K562 (cell line): ENCODE results near the gene ZFPM1. TPM values are rescaled to one million over a fixed set of nuclear protein-coding genes. Genes with fewer than 3 reads are reported as not detected.
A peak's percentile ranks its signal among the peaks of the same experiment; 100 is the strongest.

Source experiments
- BACH1 ChIP-seq: fragments of 200-800 bp; sonication (Bioruptor generic); IDR thresholded peaks from 2 replicates; pipeline ENCODE4 v1.6.1; 2016; ENCODE audit warnings: missing genetic modification characterization, missing compliant biosample characterization
- BCOR ChIP-seq: fragments of 450-650 bp; IDR thresholded peaks from 2 replicates; pipeline ENCODE4 v1.6.1; 2016
- BRD4 ChIP-seq: fragments of 200-600 bp; sonication (generic); IDR thresholded peaks from 2 replicates; pipeline ENCODE4 v1.6.1; 2017; ENCODE audit warnings: inconsistent platforms
- CEBPG ChIP-seq, 3 experiments: fragments of 200-800 bp in 1 of 3; sonication (Bioruptor generic) in 1 of 3; sonication (generic) in 1 of 3; formaldehyde crosslinking in 1 of 3; IDR thresholded peaks in 2 of 3; conservative IDR thresholded peaks in 1 of 3; 2 replicates each; pipeline versions ENCODE4 v1.6.1 to v1.8.0; 2016 to 2022; ENCODE audit warnings: missing compliant biosample characterization in 2 of 3, missing genetic modification characterization in 2 of 3, mild to moderate bottlenecking in 1 of 3, missing genetic modification reagents in 1 of 3
- CHD4 ChIP-seq: fragments of 200-600 bp; sonication (generic); IDR thresholded peaks from 3 replicates; pipeline ENCODE4 v1.6.1; 2012; ENCODE audit warnings: low read depth, mild to moderate bottlenecking, mixed read lengths, low read length, inconsistent platforms; ENCODE audit not compliant: insufficient read depth, insufficient replicate concordance, poor library complexity, severe bottlenecking
- FOXP1 ChIP-seq: sonication (generic); formaldehyde crosslinking; IDR thresholded peaks from 2 replicates; pipeline ENCODE4 v1.8.0; 2022; ENCODE audit warnings: mild to moderate bottlenecking, missing genetic modification reagents
- FOXP4 ChIP-seq: sonication (generic); formaldehyde crosslinking; IDR thresholded peaks from 2 replicates; pipeline ENCODE4 v1.8.0; 2022; ENCODE audit warnings: mild to moderate bottlenecking, missing genetic modification reagents, borderline replicate concordance
- GATAD2A ChIP-seq: fragments of 450-650 bp; IDR thresholded peaks from 2 replicates; pipeline ENCODE4 v1.6.1; 2017
- GMEB1 ChIP-seq: fragments of 250-450 bp; sonication (Bioruptor Pico); IDR thresholded peaks from 2 replicates; pipeline ENCODE4 v1.4.0; 2020; ENCODE audit warnings: mild to moderate bottlenecking
- HBP1 ChIP-seq: fragments of 450-650 bp; formaldehyde crosslinking; IDR thresholded peaks from 2 replicates; pipeline ENCODE4 v1.4.0; 2022; ENCODE audit warnings: missing genetic modification characterization
- KDM5B ChIP-seq: fragments of 200-600 bp; sonication (generic); IDR thresholded peaks from 2 replicates; pipeline ENCODE4 v1.6.1; 2012; ENCODE audit warnings: low read depth, mild to moderate bottlenecking, moderate library complexity, low read length, control low read depth, inconsistent platforms; ENCODE audit not compliant: insufficient replicate concordance
- PHF21A ChIP-seq: fragments of 450-650 bp; IDR thresholded peaks from 2 replicates; pipeline ENCODE4 v1.6.1; 2017; ENCODE audit warnings: low read depth, borderline replicate concordance
- PRDM10 ChIP-seq: fragments of 450-650 bp; IDR thresholded peaks from 2 replicates; pipeline ENCODE4 v1.6.1; 2018; ENCODE audit not compliant: partially characterized antibody
- SMAD4 ChIP-seq: fragments of 250-450 bp; sonication (Bioruptor Pico); conservative IDR thresholded peaks from 2 replicates; pipeline ENCODE4 v1.8.0; 2021; ENCODE audit warnings: inconsistent platforms, mild to moderate bottlenecking, moderate library complexity
- TRIM24 ChIP-seq, 2 experiments: fragments of 450-650 bp; IDR thresholded peaks; 2 replicates each; pipeline ENCODE4 v1.6.1; 2016
- ZFX ChIP-seq: sonication (generic); formaldehyde crosslinking; IDR thresholded peaks from 2 replicates; pipeline ENCODE4 v1.8.0; 2022; ENCODE audit warnings: mild to moderate bottlenecking, missing genetic modification reagents, moderate library complexity
- ZNF134 ChIP-seq: fragments of 250-450 bp; sonication (Bioruptor Pico); conservative IDR thresholded peaks from 2 replicates; pipeline ENCODE4 v1.4.0; 2020
- ZNF436 ChIP-seq: fragments of 250-450, 450-650 bp; sonication (Bioruptor Pico); formaldehyde crosslinking; IDR thresholded peaks from 2 replicates; pipeline ENCODE4 v1.7.0; 2020; ENCODE audit warnings: mild to moderate bottlenecking
- ZNF445 ChIP-seq: fragments of 250-450 bp; sonication (Bioruptor Pico); IDR thresholded peaks from 2 replicates; pipeline ENCODE4 v1.4.0; 2020; ENCODE audit warnings: low read depth, mild to moderate bottlenecking, moderate library complexity
- polyA plus RNA-seq, 8 experiments: library from polyadenylated mRNA; depleted of rRNA in 4 of 8; stranded (reverse) in 5 of 8; unstranded in 3 of 8; fragments of >200 nt; fragmentation: Nextera tagmentation in 2 of 8; fragmentation: Illumina TruSeq in 1 of 8; extraction: Ambion mirVana in 2 of 8; extraction: Trizol in 1 of 8; gene quantifications; 2 replicates each; pipeline versions ENCODE4 v1.2.1 to v1.2.3, GENCODE V29; 2011 to 2014; ENCODE audit warnings: inconsistent platforms in 1 of 8, missing spikeins in 1 of 8
- total RNA-seq, 7 experiments: library from RNA; depleted of rRNA in 6 of 7; stranded (reverse); fragments of >200 nt in 6 of 7; fragmentation: Illumina TruSeq in 2 of 7; extraction: Trizol in 2 of 7; gene quantifications; 2 replicates each; pipeline versions ENCODE4 v1.2.1 to v1.2.3, GENCODE V29; 2011 to 2021; ENCODE audit warnings: low replicate concordance in 1 of 7

The ZFPM1 gene
- total and polyA plus RNA-seq, 9 of the 15 experiments (the other 6 are each of a cell fraction or from before 2014, with no cell fraction given), result 0.03 to 35.9 (median 1.4) TPM

GRCh38 chr16:88452482-88453216, 431 bp upstream of the ZFPM1 start (continued):
- TF ChIP-seq FOXP4 (CRISPR knock-in tag) (peak; percentile 95; the same call in 1 of the 2 replicates), BRD4 (no peak), ZNF436 (CRISPR knock-in tag) (no peak), PHF21A (no peak), ZNF445 (CRISPR knock-in tag) (no peak), HBP1 (no peak), KDM5B (no peak), PRDM10 (peak; percentile 21), BACH1 (tag) (no peak), BCOR (no peak), CHD4 (no peak), GMEB1 (no peak), GATAD2A (no peak), ZNF134 (no peak), FOXP1 (peak; percentile 81; the same call in 1 of the 2 replicates), TRIM24 (IDR thresholded peaks at IDR 0.05) (no peak), SMAD4 (CRISPR knock-in tag) (peak; percentile 37; the same call in 1 of the 2 replicates), ZFX (peak; percentile 72), CEBPG (CRISPR knock-in tag; IDR thresholded peaks at IDR 0.05) (no peak), CEBPG (tag; conservative IDR thresholded peaks at IDR 0.05 in 1 of 2, IDR thresholded peaks at IDR 0.05 in 1 of 2) (no peak)
